IgD-negative memory B cell (primary cell): ENCODE measurements around the gene USP28. TPM values are rescaled to one million over a fixed set of nuclear protein-coding genes. Genes with fewer than 3 reads are reported as not detected.

ENCODE experiments used
- H3K27ac Mint-ChIP-seq, 3 donors: one replicate each; pipeline ENCODE4 v1.8.0; 2020 to 2022; ENCODE audit warnings: mild to moderate bottlenecking in 3 of 3, mixed read lengths in 3 of 3, moderate library complexity in 1 of 3
- H3K27me3 Mint-ChIP-seq: one replicate; pipeline ENCODE4 v1.8.0; 2021; ENCODE audit warnings: mixed read lengths
- H3K36me3 Mint-ChIP-seq: one replicate; pipeline ENCODE4 v1.8.0; 2020; ENCODE audit warnings: mild to moderate bottlenecking, mixed read lengths
- H3K4me1 Mint-ChIP-seq, 3 donors: one replicate each; pipeline ENCODE4 v1.8.0; 2020 to 2022; ENCODE audit warnings: mixed read lengths in 3 of 3, mild to moderate bottlenecking in 1 of 3
- H3K4me3 Mint-ChIP-seq, 4 donors: one replicate each; pipeline ENCODE4 v1.8.0; 2020 to 2022; ENCODE audit warnings: mild to moderate bottlenecking in 4 of 4, mixed read lengths in 4 of 4, moderate library complexity in 3 of 4
- H3K9me3 Mint-ChIP-seq, 3 donors: one replicate each; pipeline ENCODE4 v1.8.0; 2020 to 2021; ENCODE audit warnings: mixed read lengths in 3 of 3, mild to moderate bottlenecking in 1 of 3
- polyA plus RNA-seq: library from polyadenylated mRNA; unstranded; fragments of 300-500 nt; fragmentation: Illumina TruSeq; gene quantifications from one replicate; pipeline ENCODE4 v1.2.3, GENCODE V29; 2021

USP28 gene
- polyA plus RNA-seq, 1 donor from 2014 or later, result 79.2 TPM

- Mint-ChIP-seq H3K4me3 (peak overlapping the region in 1 of 4 donors; percentile 17), H3K9me3 (no peaks in the 10 kb centered on the region), H3K36me3 (peaks cover 29% of the 10 kb centered on the region), H3K27me3 (no peaks in the 10 kb centered on the region), H3K4me1 (peaks cover 33 to 37% (median 35%) of the 10 kb centered on the region in 3 donors), H3K27ac (no peak overlapping the region)
These were observed 7.4 kb downstream of the USP28 start for GRCh38 chr11:113867843-113868503.

- Mint-ChIP-seq H3K9me3 (no peaks in the 10 kb centered on the region), H3K36me3 (peaks cover 26% of the 10 kb centered on the region), H3K4me1 (peaks cover 28 to 34% (median 31%) of the 10 kb centered on the region in 3 donors), H3K4me3 (no peak overlapping the region), H3K27me3 (no peaks in the 10 kb centered on the region), H3K27ac (no peak overlapping the region)
These were observed 9.5 kb downstream of the USP28 start for GRCh38 chr11:113865873-113866272.

DNA sequence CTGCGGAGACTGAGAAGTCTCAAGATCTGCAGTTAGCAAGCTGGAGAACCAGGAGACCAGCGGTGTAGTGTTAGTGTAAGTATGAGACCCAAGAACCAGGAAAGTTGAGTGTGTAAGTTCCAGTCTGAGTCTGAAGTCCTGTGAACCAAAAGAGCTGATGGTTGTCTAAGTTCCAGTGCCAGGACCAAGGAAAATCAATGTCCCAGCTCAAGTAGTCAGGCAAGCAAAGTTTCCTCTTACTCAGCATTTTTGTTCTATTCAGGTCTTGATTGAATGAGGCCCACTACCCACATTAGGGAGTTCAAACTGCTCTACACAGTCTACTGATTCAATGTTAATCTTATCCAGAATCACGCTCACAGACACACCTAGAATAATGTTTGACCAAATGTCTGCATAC, 11.0 kb downstream of the USP28 start:
- Mint-ChIP-seq H3K4me1 (peaks cover 27 to 33% (median 32%) of the 10 kb centered on the region in 3 donors), H3K4me3 (no peak overlapping the region), H3K27ac (peak overlapping the region in 1 of 3 donors; percentile 85), H3K9me3 (no peaks in the 10 kb centered on the region), H3K27me3 (no peaks in the 10 kb centered on the region), H3K36me3 (peaks cover 26% of the 10 kb centered on the region)

GRCh38 chr11:113862435-113862834, 12.9 kb downstream of the USP28 start:
- H3K4me3 Mint-ChIP-seq, result no peak overlapping the region
- peaks cover 20% of the 10 kb centered on the region for H3K36me3 Mint-ChIP-seq
- no peaks in the 10 kb centered on the region for H3K9me3 Mint-ChIP-seq
- H3K27me3 Mint-ChIP-seq, result no peaks in the 10 kb centered on the region
- peak overlapping the region in 2 of 3 donors; percentile 55 to 80 for H3K27ac Mint-ChIP-seq
- H3K4me1 Mint-ChIP-seq, result peaks cover 22 to 31% (median 29%) of the 10 kb centered on the region in 3 donors

DNA sequence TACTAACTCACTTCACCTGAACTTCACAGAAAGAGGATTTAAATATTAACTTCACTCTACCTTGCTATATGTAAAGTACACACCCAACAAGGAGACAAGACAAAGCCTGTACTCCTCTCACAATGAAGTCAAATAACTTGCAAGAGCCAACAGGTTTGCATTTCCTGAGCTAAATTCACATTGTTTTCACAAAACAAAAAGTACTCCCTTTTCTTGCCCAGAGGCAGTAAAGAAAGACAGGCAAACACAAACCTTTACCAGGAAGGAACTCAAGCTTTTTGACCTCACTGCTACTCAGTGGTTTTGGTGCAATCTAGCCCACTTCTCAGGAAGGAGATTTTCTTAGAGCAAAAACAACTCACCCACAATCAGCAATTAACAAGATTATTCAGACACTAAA, 15.7 kb downstream of the USP28 start:
- H3K27me3 Mint-ChIP-seq, result no peaks in the 10 kb centered on the region
- H3K36me3 Mint-ChIP-seq, result peaks cover 5% of the 10 kb centered on the region
- peaks cover 27 to 45% (median 33%) of the 10 kb centered on the region in 3 donors for H3K4me1 Mint-ChIP-seq
- no peak overlapping the region for H3K27ac Mint-ChIP-seq
- no peaks in the 10 kb centered on the region for H3K9me3 Mint-ChIP-seq
- H3K4me3 Mint-ChIP-seq, result peak overlapping the region in 1 of 4 donors; percentile 43

DNA sequence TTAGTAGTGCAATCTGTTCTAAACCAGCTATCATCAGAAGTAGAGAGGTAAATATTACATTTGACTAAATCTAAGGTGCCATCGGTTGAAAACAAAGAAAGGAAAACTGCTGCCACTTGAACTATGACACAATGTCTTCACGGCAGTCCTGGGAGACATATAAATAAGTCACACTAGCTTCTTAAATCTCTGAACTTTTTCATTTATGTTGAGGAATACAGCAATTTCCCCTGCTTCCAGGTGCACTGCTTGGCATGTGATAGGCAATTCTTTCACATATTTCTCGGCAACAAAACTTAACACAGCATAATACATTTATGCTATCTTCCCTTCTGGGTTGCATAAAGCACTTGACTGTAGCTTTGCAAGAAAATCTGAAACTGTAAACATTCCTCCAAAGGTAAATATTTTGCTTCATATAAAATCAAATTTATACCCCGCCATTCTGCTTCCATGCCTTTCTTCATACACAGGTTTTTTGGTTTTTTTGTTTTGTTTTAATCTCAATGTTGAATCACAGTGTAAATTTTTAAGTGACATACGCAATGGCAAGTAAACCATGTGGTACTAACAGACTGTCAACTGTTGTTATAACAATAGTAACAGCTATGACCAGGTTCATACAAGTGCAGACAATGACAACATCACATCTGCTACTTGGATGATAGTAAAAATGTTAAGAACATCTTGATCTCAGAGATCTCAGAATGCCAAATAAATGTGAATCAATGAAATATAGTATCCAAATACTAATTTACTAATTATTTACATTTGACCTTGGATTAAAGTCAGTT, 18.2 kb downstream of the USP28 start:
- Mint-ChIP-seq H3K4me3 (no peak overlapping the region), H3K27ac (peak overlapping the region in 1 of 3 donors; percentile 53), H3K27me3 (no peaks in the 10 kb centered on the region), H3K9me3 (no peaks in the 10 kb centered on the region), H3K36me3 (peaks cover 2% of the 10 kb centered on the region), H3K4me1 (peaks cover 27 to 48% (median 28%) of the 10 kb centered on the region in 3 donors)

DNA sequence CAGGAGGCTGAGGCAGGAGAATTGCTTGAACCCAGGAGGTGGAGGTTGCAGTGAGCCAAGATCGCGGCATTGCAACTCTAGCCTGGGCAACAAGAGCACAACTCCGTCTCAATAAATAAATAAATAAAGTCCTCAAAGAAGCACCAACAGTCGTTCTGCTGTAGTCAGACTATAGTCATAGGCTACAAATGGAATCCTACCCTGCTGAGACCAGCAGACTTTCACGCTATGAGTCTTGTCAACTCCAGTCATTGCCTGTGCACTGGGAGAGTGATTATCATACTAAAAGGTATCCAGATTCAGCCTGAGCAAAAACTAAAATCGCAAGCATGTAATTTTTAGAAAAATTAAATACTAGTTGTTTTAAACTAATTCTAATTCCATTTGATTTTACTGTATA, 19.6 kb downstream of the USP28 start:
- H3K27ac Mint-ChIP-seq, result no peak overlapping the region
- H3K36me3 Mint-ChIP-seq, result peaks cover 8% of the 10 kb centered on the region
- no peaks in the 10 kb centered on the region for H3K27me3 Mint-ChIP-seq
- peaks cover 21 to 40% (median 24%) of the 10 kb centered on the region in 3 donors for H3K4me1 Mint-ChIP-seq
- no peaks in the 10 kb centered on the region for H3K9me3 Mint-ChIP-seq
- H3K4me3 Mint-ChIP-seq, result no peak overlapping the region

- H3K27ac Mint-ChIP-seq, result no peak overlapping the region
- peaks cover 23 to 33% (median 30%) of the 10 kb centered on the region in 3 donors for H3K4me1 Mint-ChIP-seq
These were observed 25.2 kb downstream of the USP28 start for GRCh38 chr11:113850188-113850587.

GRCh38 chr11:113849713-113850112, 25.7 kb downstream of the USP28 start:
- Mint-ChIP-seq H3K4me1 (peaks cover 20 to 28% (median 28%) of the 10 kb centered on the region in 3 donors), H3K36me3 (peaks cover 20% of the 10 kb centered on the region), H3K27ac (no peak overlapping the region)

More at GRCh38 chr11:113850188-113850587, 25.2 kb downstream of the USP28 start:
- Mint-ChIP-seq H3K36me3 (peaks cover 20% of the 10 kb centered on the region), H3K9me3 (peaks cover 0 to 7% (median 4%) of the 10 kb centered on the region in 3 donors), H3K4me3 (no peak overlapping the region), H3K27me3 (no peaks in the 10 kb centered on the region)

DNA sequence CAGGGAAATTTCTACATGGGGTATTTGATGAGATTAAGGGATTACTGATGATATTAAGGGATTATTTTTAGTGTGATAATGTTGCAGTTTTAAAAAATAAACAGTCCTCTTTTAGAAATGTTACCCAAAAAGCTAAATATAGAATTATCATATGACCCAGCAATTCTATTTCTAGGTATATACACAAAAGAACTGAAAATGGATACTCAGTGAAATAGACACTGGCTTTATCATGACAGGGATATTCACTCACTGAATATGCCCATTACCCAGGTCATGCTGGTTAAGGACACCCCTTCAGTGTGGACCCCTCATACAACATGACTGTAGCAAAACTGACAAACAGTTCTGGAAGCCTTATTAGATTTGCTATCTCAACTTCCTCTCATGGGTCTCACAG, 27.8 kb downstream of the USP28 start:
- peaks cover 25% of the 10 kb centered on the region for H3K36me3 Mint-ChIP-seq
- peaks cover 0 to 7% (median 4%) of the 10 kb centered on the region in 3 donors for H3K9me3 Mint-ChIP-seq
- peaks cover 20 to 22% (median 22%) of the 10 kb centered on the region in 3 donors for H3K4me1 Mint-ChIP-seq
- H3K4me3 Mint-ChIP-seq, result peak overlapping the region in 1 of 4 donors; percentile 42
- H3K27ac Mint-ChIP-seq, result peak overlapping the region; percentile 1 to 84 (median 6)
- no peaks in the 10 kb centered on the region for H3K27me3 Mint-ChIP-seq

More at GRCh38 chr11:113849713-113850112, 25.7 kb downstream of the USP28 start:
- Mint-ChIP-seq H3K27me3 (no peaks in the 10 kb centered on the region), H3K4me3 (no peak overlapping the region), H3K9me3 (peaks cover 0 to 7% (median 4%) of the 10 kb centered on the region in 3 donors)

DNA sequence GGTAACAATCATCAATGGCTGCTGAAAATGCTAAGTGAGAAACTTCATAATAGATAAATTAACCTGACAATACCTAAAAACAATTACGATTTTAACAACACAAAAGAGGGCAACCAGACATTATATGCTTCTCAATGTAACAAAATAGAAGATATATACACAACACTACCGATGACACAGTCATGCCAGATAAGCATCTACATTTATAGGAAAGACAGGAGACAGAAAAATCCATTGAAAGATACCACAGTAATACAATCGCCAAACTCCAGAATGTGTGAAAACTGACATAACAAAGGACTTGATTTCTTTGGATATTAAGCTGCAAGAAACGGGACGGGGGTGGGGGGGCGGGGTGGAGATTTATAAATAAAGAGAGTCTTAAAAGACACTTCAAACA, 28.3 kb downstream of the USP28 start:
- Mint-ChIP-seq H3K4me1 (peaks cover 20 to 22% (median 22%) of the 10 kb centered on the region in 3 donors), H3K36me3 (peaks cover 25% of the 10 kb centered on the region), H3K27ac (no peak overlapping the region), H3K27me3 (no peaks in the 10 kb centered on the region), H3K9me3 (peaks cover 0 to 7% (median 4%) of the 10 kb centered on the region in 3 donors), H3K4me3 (no peak overlapping the region)

- peaks cover 1% of the 10 kb centered on the region for H3K27me3 Mint-ChIP-seq
- H3K36me3 Mint-ChIP-seq, result peaks cover 17% of the 10 kb centered on the region
- peak overlapping the region; percentile 51 to 87 (median 68) for H3K4me3 Mint-ChIP-seq
- peaks cover 23 to 33% (median 28%) of the 10 kb centered on the region in 3 donors for H3K4me1 Mint-ChIP-seq
- H3K9me3 Mint-ChIP-seq, result no peaks in the 10 kb centered on the region
- H3K27ac Mint-ChIP-seq, result peak overlapping the region in 2 of 3 donors; percentile 5 to 91
These were observed 33.7 kb downstream of the USP28 start for GRCh38 chr11:113841691-113842090.

- peaks cover 21 to 30% (median 26%) of the 10 kb centered on the region in 3 donors for H3K4me1 Mint-ChIP-seq
- H3K9me3 Mint-ChIP-seq, result no peaks in the 10 kb centered on the region
- H3K4me3 Mint-ChIP-seq, result peak overlapping the region; percentile 51 to 87 (median 68)
- peak overlapping the region in 2 of 3 donors; percentile 5 to 91 for H3K27ac Mint-ChIP-seq
- H3K27me3 Mint-ChIP-seq, result peaks cover 1% of the 10 kb centered on the region
- peaks cover 17% of the 10 kb centered on the region for H3K36me3 Mint-ChIP-seq
These were observed 34.3 kb downstream of the USP28 start for GRCh38 chr11:113840932-113841664.

DNA sequence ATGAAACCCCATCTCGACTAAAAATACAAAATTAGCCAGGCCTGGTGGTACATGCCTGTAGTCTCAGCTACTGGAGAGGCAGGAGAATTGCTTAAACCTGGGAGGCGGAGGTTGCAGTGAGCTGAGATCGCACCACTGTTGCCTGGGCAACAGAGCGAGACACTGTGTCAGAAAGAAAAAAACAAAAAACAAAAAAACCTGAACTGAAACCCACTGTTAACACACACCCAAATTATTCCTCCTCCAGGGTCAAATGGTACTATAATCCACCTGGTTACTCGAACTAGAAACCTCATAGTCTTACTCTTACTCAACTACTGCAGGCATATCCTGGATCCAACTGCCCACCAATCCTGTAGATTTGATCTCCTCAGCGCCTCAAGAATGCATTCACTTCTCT, 35.5 kb downstream of the USP28 start:
- peak overlapping the region in 1 of 3 donors; percentile 98 for H3K27ac Mint-ChIP-seq
- H3K4me1 Mint-ChIP-seq, result peaks cover 17 to 26% (median 26%) of the 10 kb centered on the region in 3 donors
- peaks cover 1% of the 10 kb centered on the region for H3K27me3 Mint-ChIP-seq
- H3K9me3 Mint-ChIP-seq, result no peaks in the 10 kb centered on the region
- peaks cover 12% of the 10 kb centered on the region for H3K36me3 Mint-ChIP-seq
- peak overlapping the region; percentile 71 to 87 (median 78) for H3K4me3 Mint-ChIP-seq
